GM23338 (cell line): ENCODE data around the gene PLA2G12A. TPM values are rescaled to one million over a fixed set of nuclear protein-coding genes. Genes with fewer than 3 reads are reported as not detected.

Experiments used
- ATAC-seq: fragments of 200-7000 bp; cut with Tn5 transposase; 3 replicates; pipeline ENCODE4 v1.9.1; 2020
- DNase-seq: peaks from one replicate; pipeline ENCODE4 v3.0.0-alpha.2; 2015; ENCODE audit warnings: low spot score
- H2AFZ ChIP-seq: fragments of 200-600 bp; sonication (generic); 2 replicates; pipeline ENCODE4 v1.8.0; 2016; ENCODE audit warnings: antibody characterized with exemption, mild to moderate bottlenecking, moderate library complexity
- H3F3A ChIP-seq: fragments of 200-600 bp; sonication (generic); replicated peaks from 2 replicates; pipeline ENCODE4 v1.8.0; 2017; ENCODE audit warnings: antibody characterized with exemption, mixed run types, low read depth
- H3K27ac ChIP-seq: fragments of 200-600 bp; sonication (generic); 2 replicates; pipeline ENCODE4 v1.6.1; 2016; ENCODE audit warnings: low read depth
- H3K27me3 ChIP-seq: fragments of 200-600 bp; sonication (generic); 2 replicates; pipeline ENCODE4 v1.8.0; 2016; ENCODE audit warnings: mild to moderate bottlenecking, mixed run types, moderate library complexity; ENCODE audit not compliant: insufficient read depth
- H3K36me3 ChIP-seq: fragments of 200-600 bp; sonication (generic); 2 replicates; pipeline ENCODE4 v1.8.0; 2016; ENCODE audit warnings: mild to moderate bottlenecking; ENCODE audit not compliant: insufficient read depth
- H3K4me1 ChIP-seq: fragments of 200-600 bp; sonication (generic); 2 replicates; pipeline ENCODE4 v1.8.0; 2016; ENCODE audit warnings: mild to moderate bottlenecking, moderate library complexity; ENCODE audit not compliant: insufficient read depth
- H3K4me2 ChIP-seq: fragments of 200-600 bp; sonication (generic); 2 replicates; pipeline ENCODE4 v1.7.1; 2017; ENCODE audit warnings: mixed run types
- H3K4me3 ChIP-seq: fragments of 200-600 bp; sonication (generic); 2 replicates; pipeline ENCODE4 v1.6.1; 2016; ENCODE audit warnings: mixed run types
- H3K79me2 ChIP-seq: fragments of 200-600 bp; sonication (generic); replicated peaks from 2 replicates; pipeline ENCODE4 v1.8.0; 2017; ENCODE audit warnings: mild to moderate bottlenecking; ENCODE audit not compliant: insufficient read depth
- H3K9me2 ChIP-seq: fragments of 200-600 bp; sonication (generic); 2 replicates; pipeline ENCODE4 v1.8.0; 2017; ENCODE audit not compliant: insufficient read depth
- H4K20me1 ChIP-seq: fragments of 200-600 bp; sonication (generic); replicated peaks from 2 replicates; pipeline ENCODE4 v1.8.0; 2017; ENCODE audit warnings: mild to moderate bottlenecking; ENCODE audit not compliant: insufficient read depth
- H3K27ac Mint-ChIP-seq: 2 replicates; pipeline ENCODE4 v1.8.0; 2020; ENCODE audit warnings: inconsistent platforms, mild to moderate bottlenecking, moderate library complexity, mixed read lengths
- H3K27me3 Mint-ChIP-seq: 3 replicates; pipeline ENCODE4 v1.8.0; 2022; ENCODE audit warnings: low read depth, mild to moderate bottlenecking, moderate library complexity, mixed read lengths, inconsistent platforms; ENCODE audit not compliant: insufficient read depth, poor library complexity
- H3K36me3 Mint-ChIP-seq: 3 replicates; pipeline ENCODE4 v1.8.0; 2021; ENCODE audit warnings: low read depth, mild to moderate bottlenecking, inconsistent platforms, moderate library complexity, mixed read lengths
- H3K4me1 Mint-ChIP-seq: 3 replicates; pipeline ENCODE4 v1.8.0; 2020; ENCODE audit warnings: mild to moderate bottlenecking, inconsistent platforms, mixed read lengths
- H3K4me3 Mint-ChIP-seq: 3 replicates; pipeline ENCODE4 v1.8.0; 2021; ENCODE audit warnings: moderate library complexity, mild to moderate bottlenecking, inconsistent platforms, mixed read lengths
- H3K9me3 Mint-ChIP-seq: 3 replicates; pipeline ENCODE4 v1.8.0; 2020; ENCODE audit warnings: moderate library complexity, mild to moderate bottlenecking, inconsistent platforms, mixed read lengths
- EZH2 ChIP-seq: fragments of 200-600 bp; sonication (generic); IDR thresholded peaks from one replicate; pipeline ENCODE4 v1.8.0; 2017; ENCODE audit warnings: antibody characterized with exemption, mild to moderate bottlenecking, low read depth; ENCODE audit not compliant: unreplicated experiment
- EZH2phosphoT487 ChIP-seq: fragments of 200-600 bp; sonication (generic); IDR thresholded peaks from one replicate; pipeline ENCODE4 v1.8.1; 2018; ENCODE audit warnings: antibody characterized with exemption; ENCODE audit not compliant: unreplicated experiment
- JUNB ChIP-seq: IDR thresholded peaks from one replicate; pipeline ENCODE4 v1.6.1; 2016; ENCODE audit warnings: antibody characterized with exemption; ENCODE audit not compliant: unreplicated experiment
- NANOG ChIP-seq: IDR thresholded peaks from 2 replicates; pipeline ENCODE4 v1.6.1; 2016; ENCODE audit warnings: antibody characterized with exemption, borderline replicate concordance
- POLR2AphosphoS5 ChIP-seq: IDR thresholded peaks from 2 replicates; pipeline ENCODE4 v1.6.1; 2016; ENCODE audit warnings: antibody characterized with exemption, low read depth
- STAT1 ChIP-seq: IDR thresholded peaks from one replicate; pipeline ENCODE4 v1.6.1; 2016; ENCODE audit warnings: antibody characterized with exemption; ENCODE audit not compliant: unreplicated experiment
- ZNF114 ChIP-seq: fragments of 250-450 bp; sonication (Bioruptor Pico); IDR thresholded peaks from 2 replicates; pipeline ENCODE4 v1.5.0; 2020; ENCODE audit warnings: mild to moderate bottlenecking, moderate library complexity
- ZNF331 ChIP-seq: fragments of 250-450 bp; sonication (Bioruptor Pico); IDR thresholded peaks from 2 replicates; pipeline ENCODE4 v1.5.0; 2020; ENCODE audit warnings: low read depth, mild to moderate bottlenecking, moderate library complexity
- polyA plus RNA-seq: library from polyadenylated mRNA; unstranded; fragments of >200 nt; fragmentation: Nextera tagmentation; extraction: Ambion mirVana; gene quantifications from 2 replicates; pipeline ENCODE4 v1.2.1, GENCODE V29; 2016
- total RNA-seq: library from RNA; depleted of rRNA; stranded (reverse); fragments of >200 nt; shearing (Covaris generic); gene quantifications from 2 replicates; pipeline ENCODE4 v1.2.3, GENCODE V29; 2014
- TF ChIP-seq, protein P1 (sequence below): IDR thresholded peaks from one replicate; pipeline ENCODE4 v1.6.1; 2018; ENCODE audit warnings: antibody characterized with exemption; ENCODE audit not compliant: unreplicated experiment
- TF ChIP-seq, protein P2 (sequence below), 2 experiments: fragments of 200-600 bp in 1 of 2; sonication (generic) in 1 of 2; conservative IDR thresholded peaks; 2 replicates each; pipeline versions ENCODE4 v1.5.1 to v1.6.1; 2016 to 2017; ENCODE audit warnings: antibody characterized with exemption in 2 of 2, low read depth in 2 of 2, mild to moderate bottlenecking in 2 of 2, moderate library complexity in 1 of 2
- TF ChIP-seq, protein P3 (sequence below): IDR thresholded peaks from 2 replicates; pipeline ENCODE4 v1.6.1; 2016; ENCODE audit warnings: antibody characterized with exemption

PLA2G12A gene
- total and polyA plus RNA-seq, 2 experiments from 2014 or later = 30.8 to 70.7 TPM

DNA sequence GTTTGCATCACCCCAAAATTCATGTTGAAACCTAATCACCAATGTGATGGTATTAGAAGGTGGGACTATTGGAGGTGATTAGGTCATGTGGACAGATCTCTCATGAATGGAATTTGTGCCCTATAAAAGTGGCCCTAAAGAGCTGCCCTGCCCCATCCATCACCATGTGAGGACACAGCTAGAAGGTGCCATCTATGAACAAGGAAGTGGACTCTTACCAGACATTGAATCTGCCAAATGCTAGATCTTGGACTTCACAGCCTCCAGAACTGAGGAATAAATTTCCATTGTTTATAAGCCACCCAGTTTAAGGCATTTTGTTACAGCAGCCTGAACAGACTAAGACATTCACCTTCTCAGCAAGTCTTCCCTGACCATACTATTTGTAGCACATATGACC is 7.5 kb downstream of the PLA2G12A start (continued):
- TF ChIP-seq, protein P1, sequence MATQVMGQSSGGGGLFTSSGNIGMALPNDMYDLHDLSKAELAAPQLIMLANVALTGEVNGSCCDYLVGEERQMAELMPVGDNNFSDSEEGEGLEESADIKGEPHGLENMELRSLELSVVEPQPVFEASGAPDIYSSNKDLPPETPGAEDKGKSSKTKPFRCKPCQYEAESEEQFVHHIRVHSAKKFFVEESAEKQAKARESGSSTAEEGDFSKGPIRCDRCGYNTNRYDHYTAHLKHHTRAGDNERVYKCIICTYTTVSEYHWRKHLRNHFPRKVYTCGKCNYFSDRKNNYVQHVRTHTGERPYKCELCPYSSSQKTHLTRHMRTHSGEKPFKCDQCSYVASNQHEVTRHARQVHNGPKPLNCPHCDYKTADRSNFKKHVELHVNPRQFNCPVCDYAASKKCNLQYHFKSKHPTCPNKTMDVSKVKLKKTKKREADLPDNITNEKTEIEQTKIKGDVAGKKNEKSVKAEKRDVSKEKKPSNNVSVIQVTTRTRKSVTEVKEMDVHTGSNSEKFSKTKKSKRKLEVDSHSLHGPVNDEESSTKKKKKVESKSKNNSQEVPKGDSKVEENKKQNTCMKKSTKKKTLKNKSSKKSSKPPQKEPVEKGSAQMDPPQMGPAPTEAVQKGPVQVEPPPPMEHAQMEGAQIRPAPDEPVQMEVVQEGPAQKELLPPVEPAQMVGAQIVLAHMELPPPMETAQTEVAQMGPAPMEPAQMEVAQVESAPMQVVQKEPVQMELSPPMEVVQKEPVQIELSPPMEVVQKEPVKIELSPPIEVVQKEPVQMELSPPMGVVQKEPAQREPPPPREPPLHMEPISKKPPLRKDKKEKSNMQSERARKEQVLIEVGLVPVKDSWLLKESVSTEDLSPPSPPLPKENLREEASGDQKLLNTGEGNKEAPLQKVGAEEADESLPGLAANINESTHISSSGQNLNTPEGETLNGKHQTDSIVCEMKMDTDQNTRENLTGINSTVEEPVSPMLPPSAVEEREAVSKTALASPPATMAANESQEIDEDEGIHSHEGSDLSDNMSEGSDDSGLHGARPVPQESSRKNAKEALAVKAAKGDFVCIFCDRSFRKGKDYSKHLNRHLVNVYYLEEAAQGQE = no peak
- TF ChIP-seq STAT1 (no peak), EZH2phosphoT487 (no peak), ZNF114 (CRISPR knock-in tag) (no peak), POLR2AphosphoS5 (no peak), NANOG (no peak), EZH2 (no peak), ZNF331 (CRISPR knock-in tag) (no peak)
- TF ChIP-seq, protein P2, sequence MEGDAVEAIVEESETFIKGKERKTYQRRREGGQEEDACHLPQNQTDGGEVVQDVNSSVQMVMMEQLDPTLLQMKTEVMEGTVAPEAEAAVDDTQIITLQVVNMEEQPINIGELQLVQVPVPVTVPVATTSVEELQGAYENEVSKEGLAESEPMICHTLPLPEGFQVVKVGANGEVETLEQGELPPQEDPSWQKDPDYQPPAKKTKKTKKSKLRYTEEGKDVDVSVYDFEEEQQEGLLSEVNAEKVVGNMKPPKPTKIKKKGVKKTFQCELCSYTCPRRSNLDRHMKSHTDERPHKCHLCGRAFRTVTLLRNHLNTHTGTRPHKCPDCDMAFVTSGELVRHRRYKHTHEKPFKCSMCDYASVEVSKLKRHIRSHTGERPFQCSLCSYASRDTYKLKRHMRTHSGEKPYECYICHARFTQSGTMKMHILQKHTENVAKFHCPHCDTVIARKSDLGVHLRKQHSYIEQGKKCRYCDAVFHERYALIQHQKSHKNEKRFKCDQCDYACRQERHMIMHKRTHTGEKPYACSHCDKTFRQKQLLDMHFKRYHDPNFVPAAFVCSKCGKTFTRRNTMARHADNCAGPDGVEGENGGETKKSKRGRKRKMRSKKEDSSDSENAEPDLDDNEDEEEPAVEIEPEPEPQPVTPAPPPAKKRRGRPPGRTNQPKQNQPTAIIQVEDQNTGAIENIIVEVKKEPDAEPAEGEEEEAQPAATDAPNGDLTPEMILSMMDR (conservative IDR thresholded peaks at IDR 0.05; ENCODE audit: low read depth in 2 of 2) = no peak
- TF ChIP-seq, protein P3, sequence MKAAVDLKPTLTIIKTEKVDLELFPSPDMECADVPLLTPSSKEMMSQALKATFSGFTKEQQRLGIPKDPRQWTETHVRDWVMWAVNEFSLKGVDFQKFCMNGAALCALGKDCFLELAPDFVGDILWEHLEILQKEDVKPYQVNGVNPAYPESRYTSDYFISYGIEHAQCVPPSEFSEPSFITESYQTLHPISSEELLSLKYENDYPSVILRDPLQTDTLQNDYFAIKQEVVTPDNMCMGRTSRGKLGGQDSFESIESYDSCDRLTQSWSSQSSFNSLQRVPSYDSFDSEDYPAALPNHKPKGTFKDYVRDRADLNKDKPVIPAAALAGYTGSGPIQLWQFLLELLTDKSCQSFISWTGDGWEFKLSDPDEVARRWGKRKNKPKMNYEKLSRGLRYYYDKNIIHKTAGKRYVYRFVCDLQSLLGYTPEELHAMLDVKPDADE = no peak

DNA sequence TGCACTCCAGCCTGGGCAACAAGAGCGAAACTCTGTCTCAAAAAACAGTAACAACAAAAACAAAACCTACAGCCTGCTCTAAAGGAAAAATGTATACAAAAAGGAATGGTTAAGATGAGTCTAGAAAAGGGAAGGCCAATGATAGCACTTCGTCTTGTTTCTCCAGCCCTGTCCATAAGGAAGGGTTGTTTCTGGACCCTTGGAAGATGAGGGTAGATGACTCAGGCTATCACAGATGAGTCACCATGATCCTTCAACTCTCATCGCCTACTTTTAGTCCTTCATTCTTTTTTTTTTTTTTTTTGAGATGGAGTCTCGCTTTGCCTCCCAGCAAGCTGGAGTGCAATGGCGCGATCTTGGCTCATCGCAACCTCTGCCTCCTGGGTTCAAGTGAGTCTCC is 8.8 kb downstream of the PLA2G12A start:
- no peaks in the 10 kb centered on the region for H3K27me3 ChIP-seq
- H3K27ac ChIP-seq = no peak overlapping the region
- H2AFZ ChIP-seq = no peak overlapping the region
- no peaks in the 10 kb centered on the region for H3K9me3 Mint-ChIP-seq
- no peaks in the 10 kb centered on the region; the same call in 2 of the 3 replicates for H3K4me1 Mint-ChIP-seq
- no peaks in the 10 kb centered on the region for H3K27me3 Mint-ChIP-seq
- H3F3A ChIP-seq = no peaks in the 10 kb centered on the region
- H3K36me3 ChIP-seq = peaks cover 6% of the 10 kb centered on the region
- peaks cover 23% of the 10 kb centered on the region for H3K36me3 Mint-ChIP-seq
- ATAC-seq = no peak
- no peak overlapping the region for H3K4me3 Mint-ChIP-seq
- DNase-seq = no peak
- no peaks in the 10 kb centered on the region for H3K4me1 ChIP-seq
- TF ChIP-seq, protein P2 (conservative IDR thresholded peaks at IDR 0.05; ENCODE audit: low read depth in 2 of 2) = no peak
- no peak for TF ChIP-seq ZNF331 (CRISPR knock-in tag)
- TF ChIP-seq JUNB = no peak
- TF ChIP-seq, protein P1 = no peak
- no peak for TF ChIP-seq EZH2
- H3K4me3 ChIP-seq = no peak overlapping the region
- no peaks in the 10 kb centered on the region for H3K9me2 ChIP-seq
- H3K79me2 ChIP-seq = peaks cover 82% of the 10 kb centered on the region
- H3K4me2 ChIP-seq = no peak overlapping the region
- peaks cover 7% of the 10 kb centered on the region; the same call in 1 of the 2 replicates for H4K20me1 ChIP-seq
- H3K27ac Mint-ChIP-seq = no peak overlapping the region
